ENCODE data around the gene CREBRF.

Gene CREBRF

DNA sequence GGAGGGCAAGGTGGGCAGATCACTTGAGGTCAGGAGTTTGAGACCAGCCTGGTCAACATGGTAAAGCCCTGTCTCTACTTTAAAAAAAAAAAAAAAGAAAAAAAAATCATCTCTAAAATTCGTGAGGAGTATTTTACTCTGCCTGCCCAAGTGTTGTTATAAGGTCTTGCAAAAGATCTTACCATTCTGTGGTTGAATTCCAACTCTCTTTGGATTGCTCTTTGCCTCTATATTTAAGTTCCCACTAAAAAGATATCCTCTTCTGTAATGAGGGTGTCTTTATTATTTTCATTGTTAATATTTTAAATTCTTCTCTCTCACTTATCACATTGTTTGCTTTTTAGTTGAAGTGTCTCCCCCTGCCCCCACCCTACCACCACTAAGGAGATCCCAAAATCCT lies 33.4 kb downstream of the CREBRF start:
- H3K4me1 ChIP-seq (ENCODE audit: insufficient read depth, low read length): no peaks in the 10 kb centered on the region
- no peak overlapping the region for H3K4me3 ChIP-seq (ENCODE audit: low read depth in 1 of 2, low read length in 2 of 2)
- peaks cover 14% of the 10 kb centered on the region for H3K36me3 ChIP-seq (ENCODE audit: insufficient read depth, low read length)
- no peaks in the 10 kb centered on the region for H4K20me1 ChIP-seq (ENCODE audit: insufficient read depth, low read length)
- H3K27ac ChIP-seq (ENCODE audit: low read length): no peak overlapping the region
- TF ChIP-seq EZH2 (IDR thresholded peaks at IDR 0.05; ENCODE audit: borderline replicate concordance, low read depth, low read length, severe bottlenecking): no peak
- TF ChIP-seq, protein P1, sequence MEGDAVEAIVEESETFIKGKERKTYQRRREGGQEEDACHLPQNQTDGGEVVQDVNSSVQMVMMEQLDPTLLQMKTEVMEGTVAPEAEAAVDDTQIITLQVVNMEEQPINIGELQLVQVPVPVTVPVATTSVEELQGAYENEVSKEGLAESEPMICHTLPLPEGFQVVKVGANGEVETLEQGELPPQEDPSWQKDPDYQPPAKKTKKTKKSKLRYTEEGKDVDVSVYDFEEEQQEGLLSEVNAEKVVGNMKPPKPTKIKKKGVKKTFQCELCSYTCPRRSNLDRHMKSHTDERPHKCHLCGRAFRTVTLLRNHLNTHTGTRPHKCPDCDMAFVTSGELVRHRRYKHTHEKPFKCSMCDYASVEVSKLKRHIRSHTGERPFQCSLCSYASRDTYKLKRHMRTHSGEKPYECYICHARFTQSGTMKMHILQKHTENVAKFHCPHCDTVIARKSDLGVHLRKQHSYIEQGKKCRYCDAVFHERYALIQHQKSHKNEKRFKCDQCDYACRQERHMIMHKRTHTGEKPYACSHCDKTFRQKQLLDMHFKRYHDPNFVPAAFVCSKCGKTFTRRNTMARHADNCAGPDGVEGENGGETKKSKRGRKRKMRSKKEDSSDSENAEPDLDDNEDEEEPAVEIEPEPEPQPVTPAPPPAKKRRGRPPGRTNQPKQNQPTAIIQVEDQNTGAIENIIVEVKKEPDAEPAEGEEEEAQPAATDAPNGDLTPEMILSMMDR (IDR thresholded peaks at IDR 0.05; ENCODE audit: borderline replicate concordance, extremely low read depth, low read length, poor library complexity, severe bottlenecking): no peak
- no peaks in the 10 kb centered on the region for H3K9me3 ChIP-seq (ENCODE audit: insufficient read depth, low read length, severe bottlenecking)
- H3K27me3 ChIP-seq (ENCODE audit: insufficient read depth, low read length, poor library complexity): no peaks in the 10 kb centered on the region
- no peaks in the 10 kb centered on the region for H3K79me2 ChIP-seq (ENCODE audit: insufficient read depth, low read length)
- DNase-seq (no peak), ATAC-seq (ENCODE audit: insufficient read depth, low read depth) (no peak)
- H3K4me2 ChIP-seq (ENCODE audit: insufficient read depth, low read length): no peak overlapping the region
- no peak overlapping the region for H3K9ac ChIP-seq (ENCODE audit: low read depth, low read length)
- no peak overlapping the region for H2AFZ ChIP-seq (ENCODE audit: low read depth, low read length)

DNA sequence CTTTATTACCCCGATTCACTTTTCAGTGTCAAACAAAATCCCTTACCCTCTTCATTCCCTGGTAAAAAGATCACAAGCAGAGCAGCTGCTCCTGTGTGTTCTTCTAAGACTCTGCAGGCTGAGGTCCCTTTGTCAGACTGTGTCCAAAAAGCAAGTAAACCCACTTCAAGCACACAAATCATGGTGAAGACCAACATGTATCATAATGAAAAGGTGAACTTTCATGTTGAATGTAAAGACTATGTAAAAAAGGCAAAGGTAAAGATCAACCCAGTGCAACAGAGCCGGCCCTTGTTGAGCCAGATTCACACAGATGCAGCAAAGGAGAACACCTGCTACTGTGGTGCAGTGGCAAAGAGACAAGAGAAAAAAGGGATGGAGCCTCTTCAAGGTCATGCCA lies 34.5 kb downstream of the CREBRF start:
- H3K27ac ChIP-seq (ENCODE audit: low read length): no peak overlapping the region
- TF ChIP-seq, protein P1 (IDR thresholded peaks at IDR 0.05; ENCODE audit: borderline replicate concordance, extremely low read depth, low read length, poor library complexity, severe bottlenecking): no peak
- TF ChIP-seq EZH2 (IDR thresholded peaks at IDR 0.05; ENCODE audit: borderline replicate concordance, low read depth, low read length, severe bottlenecking): no peak
- H3K79me2 ChIP-seq (ENCODE audit: insufficient read depth, low read length): no peaks in the 10 kb centered on the region
- no peak overlapping the region for H3K4me3 ChIP-seq (ENCODE audit: low read depth in 1 of 2, low read length in 2 of 2)
- no peak overlapping the region for H2AFZ ChIP-seq (ENCODE audit: low read depth, low read length)
- H3K27me3 ChIP-seq (ENCODE audit: insufficient read depth, low read length, poor library complexity): no peaks in the 10 kb centered on the region
- H3K36me3 ChIP-seq (ENCODE audit: insufficient read depth, low read length): peaks cover 14% of the 10 kb centered on the region
- no peak overlapping the region for H3K9ac ChIP-seq (ENCODE audit: low read depth, low read length)
- no peak overlapping the region for H3K4me2 ChIP-seq (ENCODE audit: insufficient read depth, low read length)
- no peaks in the 10 kb centered on the region for H4K20me1 ChIP-seq (ENCODE audit: insufficient read depth, low read length)
- no peaks in the 10 kb centered on the region for H3K9me3 ChIP-seq (ENCODE audit: insufficient read depth, low read length, severe bottlenecking)
- no peak for DNase-seq
- no peak for ATAC-seq (ENCODE audit: insufficient read depth, low read depth)
- no peaks in the 10 kb centered on the region for H3K4me1 ChIP-seq (ENCODE audit: insufficient read depth, low read length)

DNA sequence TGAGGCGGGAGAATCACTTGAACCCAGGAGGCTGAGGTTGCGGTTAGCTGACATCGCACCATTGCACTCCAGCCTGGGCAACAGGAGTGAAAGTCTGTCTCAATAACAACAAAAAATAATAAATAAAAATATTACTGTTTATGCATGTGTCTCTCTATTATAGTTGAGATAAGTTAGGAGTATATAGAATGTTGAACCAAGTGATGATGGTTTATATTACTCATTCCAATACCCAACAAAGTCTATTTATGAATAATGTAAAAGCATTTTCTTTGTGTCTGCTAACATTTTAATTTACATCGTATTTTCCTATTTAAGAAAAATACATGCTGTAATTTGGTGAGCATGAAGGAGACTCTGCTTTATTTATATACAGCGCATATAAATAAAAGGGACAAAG lies 35.8 kb downstream of the CREBRF start:
- peaks cover 14% of the 10 kb centered on the region for H3K36me3 ChIP-seq (ENCODE audit: insufficient read depth, low read length)
- TF ChIP-seq EZH2 (IDR thresholded peaks at IDR 0.05; ENCODE audit: borderline replicate concordance, low read depth, low read length, severe bottlenecking): no peak
- H3K9ac ChIP-seq (ENCODE audit: low read depth, low read length): no peak overlapping the region
- no peak overlapping the region for H3K27ac ChIP-seq (ENCODE audit: low read length)
- DNase-seq (no peak), ATAC-seq (ENCODE audit: insufficient read depth, low read depth) (no peak)
- no peaks in the 10 kb centered on the region for H3K27me3 ChIP-seq (ENCODE audit: insufficient read depth, low read length, poor library complexity)
- no peaks in the 10 kb centered on the region for H3K4me1 ChIP-seq (ENCODE audit: insufficient read depth, low read length)
- no peak overlapping the region for H3K4me2 ChIP-seq (ENCODE audit: insufficient read depth, low read length)
- H3K9me3 ChIP-seq (ENCODE audit: insufficient read depth, low read length, severe bottlenecking): no peaks in the 10 kb centered on the region
- H3K79me2 ChIP-seq (ENCODE audit: insufficient read depth, low read length): no peaks in the 10 kb centered on the region
- H4K20me1 ChIP-seq (ENCODE audit: insufficient read depth, low read length): no peaks in the 10 kb centered on the region
- no peak overlapping the region for H2AFZ ChIP-seq (ENCODE audit: low read depth, low read length)
- H3K4me3 ChIP-seq (ENCODE audit: low read depth in 1 of 2, low read length in 2 of 2): no peak overlapping the region

DNA sequence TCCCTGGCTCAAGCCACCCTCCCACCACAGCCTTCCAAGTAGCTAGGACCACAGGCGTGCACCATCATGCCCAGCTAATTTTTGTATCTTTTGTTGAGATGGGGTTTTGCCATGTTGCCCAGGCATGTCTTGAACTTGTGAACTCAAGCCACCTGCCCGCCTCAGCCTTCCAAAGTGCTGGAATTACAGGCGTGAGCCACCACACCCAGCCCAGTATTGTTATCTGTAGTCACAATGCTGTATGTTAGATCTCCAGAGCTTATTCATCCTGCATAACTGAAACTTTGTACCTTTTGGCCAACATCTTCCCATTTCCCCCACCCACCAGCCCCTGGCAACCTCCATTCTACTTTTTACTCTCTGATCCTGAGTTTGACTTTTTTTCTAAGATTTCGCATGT lies 37.5 kb downstream of the CREBRF start:
- ATAC-seq (ENCODE audit: insufficient read depth, low read depth) (no peak), DNase-seq (no peak)
- no peaks in the 10 kb centered on the region for H3K4me1 ChIP-seq (ENCODE audit: insufficient read depth, low read length)
- TF ChIP-seq, protein P1 (IDR thresholded peaks at IDR 0.05; ENCODE audit: borderline replicate concordance, extremely low read depth, low read length, poor library complexity, severe bottlenecking): no peak
- TF ChIP-seq EZH2 (IDR thresholded peaks at IDR 0.05; ENCODE audit: borderline replicate concordance, low read depth, low read length, severe bottlenecking): no peak
- H3K36me3 ChIP-seq (ENCODE audit: insufficient read depth, low read length): peaks cover 14% of the 10 kb centered on the region
- H3K27me3 ChIP-seq (ENCODE audit: insufficient read depth, low read length, poor library complexity): no peaks in the 10 kb centered on the region
- no peak overlapping the region for H3K9ac ChIP-seq (ENCODE audit: low read depth, low read length)
- H3K4me2 ChIP-seq (ENCODE audit: insufficient read depth, low read length): no peak overlapping the region
- H3K79me2 ChIP-seq (ENCODE audit: insufficient read depth, low read length): no peaks in the 10 kb centered on the region
- no peaks in the 10 kb centered on the region for H3K9me3 ChIP-seq (ENCODE audit: insufficient read depth, low read length, severe bottlenecking)
- no peak overlapping the region for H3K4me3 ChIP-seq (ENCODE audit: low read depth in 1 of 2, low read length in 2 of 2)
- no peak overlapping the region for H2AFZ ChIP-seq (ENCODE audit: low read depth, low read length)
- H3K27ac ChIP-seq (ENCODE audit: low read length): no peak overlapping the region
- no peaks in the 10 kb centered on the region for H4K20me1 ChIP-seq (ENCODE audit: insufficient read depth, low read length)
